ENCODE measurements around the gene FCRL3. TPM values are rescaled to one million over a fixed set of nuclear protein-coding genes. Genes with fewer than 3 reads are reported as not detected.

The FCRL3 gene, protein sequence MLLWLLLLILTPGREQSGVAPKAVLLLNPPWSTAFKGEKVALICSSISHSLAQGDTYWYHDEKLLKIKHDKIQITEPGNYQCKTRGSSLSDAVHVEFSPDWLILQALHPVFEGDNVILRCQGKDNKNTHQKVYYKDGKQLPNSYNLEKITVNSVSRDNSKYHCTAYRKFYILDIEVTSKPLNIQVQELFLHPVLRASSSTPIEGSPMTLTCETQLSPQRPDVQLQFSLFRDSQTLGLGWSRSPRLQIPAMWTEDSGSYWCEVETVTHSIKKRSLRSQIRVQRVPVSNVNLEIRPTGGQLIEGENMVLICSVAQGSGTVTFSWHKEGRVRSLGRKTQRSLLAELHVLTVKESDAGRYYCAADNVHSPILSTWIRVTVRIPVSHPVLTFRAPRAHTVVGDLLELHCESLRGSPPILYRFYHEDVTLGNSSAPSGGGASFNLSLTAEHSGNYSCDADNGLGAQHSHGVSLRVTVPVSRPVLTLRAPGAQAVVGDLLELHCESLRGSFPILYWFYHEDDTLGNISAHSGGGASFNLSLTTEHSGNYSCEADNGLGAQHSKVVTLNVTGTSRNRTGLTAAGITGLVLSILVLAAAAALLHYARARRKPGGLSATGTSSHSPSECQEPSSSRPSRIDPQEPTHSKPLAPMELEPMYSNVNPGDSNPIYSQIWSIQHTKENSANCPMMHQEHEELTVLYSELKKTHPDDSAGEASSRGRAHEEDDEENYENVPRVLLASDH
- polyA plus RNA-seq = not detected in 2 replicates

DNA sequence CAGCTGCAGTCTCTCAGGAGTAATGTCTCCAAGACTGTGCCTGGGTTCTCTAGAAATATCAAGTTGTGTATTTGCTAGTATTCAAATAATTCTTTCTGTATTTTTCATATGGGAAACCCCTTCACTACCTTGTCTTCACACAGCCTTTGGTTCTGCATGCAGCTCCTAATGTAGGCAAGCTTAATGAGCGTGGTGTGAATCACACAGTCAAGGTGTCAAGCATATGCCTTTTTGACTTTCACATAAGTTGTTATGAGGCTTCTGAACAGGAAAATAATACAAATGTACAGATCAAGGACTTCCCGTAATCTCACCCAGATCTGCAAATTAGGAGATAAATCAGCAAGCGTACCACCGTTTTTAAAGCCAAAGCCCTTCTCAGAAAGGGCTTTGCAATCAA is at the start of gene FCRL3:
TSS of gene FCRL3 (minus strand) at position 38 of the 400 bp plus-strand sequence. CDS start 280 bp downstream, outside the sequence.

Other genes starting within 250 kb of the FCRL3 start
- not detected in 2 replicates for gene FCRL5, start 148.3 kb downstream of the FCRL3 start, polyA plus RNA-seq
- not detected in 2 replicates for gene FCRL4, start 102.7 kb downstream of the FCRL3 start, polyA plus RNA-seq
- gene FCRL2, start 76.4 kb upstream of the FCRL3 start, polyA plus RNA-seq = not detected in 2 replicates
- not detected in 2 replicates for gene FCRL1, start 119.4 kb upstream of the FCRL3 start, polyA plus RNA-seq
- gene CD5L, start 141.0 kb upstream of the FCRL3 start, polyA plus RNA-seq = not detected in 2 replicates